Left lobe of liver (tissue), 2 donors: ENCODE data around the gene UGT2B15. TPM values are rescaled to one million over a fixed set of nuclear protein-coding genes. Genes with fewer than 3 reads are reported as not detected.
"Not testable (repeated sequence)": the region's sequence is repeated elsewhere in the genome, so short reads cannot be mapped to it uniquely, and the experiment has no call there.

Source experiments
- ATAC-seq: fragments of 200-7000 bp; cut with Tn5 transposase; one replicate; pipeline ENCODE4 v1.9.1; 2020; ENCODE audit warnings: mild to moderate bottlenecking, moderate library complexity
- DNase-seq: peaks from one replicate; pipeline ENCODE4 v3.0.0-alpha.2; 2020; ENCODE audit warnings: low spot score
- total RNA-seq: library from RNA; stranded (reverse); gene quantifications from one replicate; pipeline ENCODE4 v1.2.1, GENCODE V29; 2021
- donor health status: DM: no; HTN: no; CAD: no; lungs with moderate emphysema.
- donor health status: DM: no; HTN: yes; CAD: no.

UGT2B15 gene
- 111 TPM for total RNA-seq

DNA sequence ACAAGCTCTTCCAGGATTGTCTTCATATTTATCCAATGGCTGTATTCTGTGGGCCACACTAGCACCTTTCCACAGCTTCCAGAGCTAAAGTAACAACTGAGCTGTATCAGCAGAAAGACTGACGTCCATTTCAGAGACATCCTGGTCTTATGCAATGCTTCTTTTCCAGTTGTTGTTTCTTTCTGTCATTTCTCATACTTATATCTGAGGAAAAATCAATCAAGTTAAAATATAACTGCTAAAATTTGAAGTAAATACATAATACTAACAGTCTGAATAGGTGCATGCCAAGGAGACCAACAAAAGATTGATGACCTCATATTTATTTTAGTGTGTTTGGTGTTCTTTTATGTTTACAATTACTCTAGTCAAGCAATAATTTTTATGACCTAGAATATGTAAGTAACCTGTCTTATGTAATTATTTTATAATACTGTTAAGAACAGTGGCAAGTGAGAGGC, at the start of gene UGT2B15:
Gene UGT2B15 (minus strand): TSS at position 174 of the 461 bp plus-strand sequence. CDS start 34 bp downstream, at position 140.
- peak; percentile 74 for ATAC-seq

GRCh38 chr4:68719075-68719473, 48.6 kb upstream of the UGT2B15 start:
- ATAC-seq = peak; percentile 62
- DNase-seq = no peak

More for the DNA sequence above, at the start of gene UGT2B15:
- DNase-seq = not testable (repeated sequence)

GRCh38 chr4:68718447-68719074, 48.1 kb upstream of the UGT2B15 start:
- ATAC-seq (peak; percentile 92), DNase-seq (no peak)

- no peak for DNase-seq
- peak; percentile 49 for ATAC-seq
Observed at GRCh38 chr4:68717999-68718398, 47.5 kb upstream of the UGT2B15 start.

DNA sequence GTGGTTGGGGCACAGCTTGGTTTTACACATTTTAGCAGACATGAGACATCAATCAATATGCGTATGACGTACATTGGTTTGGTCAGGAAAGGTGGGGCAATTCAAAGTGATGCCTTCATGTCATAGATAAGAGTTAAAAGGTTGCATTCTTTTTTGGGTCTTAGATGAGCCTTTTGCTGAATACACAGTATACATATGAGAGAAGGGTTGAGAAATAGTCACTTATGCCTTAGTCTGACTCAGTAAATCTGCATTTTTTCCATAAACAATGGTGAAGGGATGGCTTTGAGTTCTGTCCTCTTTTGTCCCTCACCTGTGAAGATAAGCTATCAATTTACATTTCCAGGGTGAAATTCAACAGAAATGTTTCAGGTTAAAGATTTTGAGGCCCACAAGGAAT, 43.9 kb upstream of the UGT2B15 start:
- DNase-seq = no peak
- ATAC-seq = no peak

DNA sequence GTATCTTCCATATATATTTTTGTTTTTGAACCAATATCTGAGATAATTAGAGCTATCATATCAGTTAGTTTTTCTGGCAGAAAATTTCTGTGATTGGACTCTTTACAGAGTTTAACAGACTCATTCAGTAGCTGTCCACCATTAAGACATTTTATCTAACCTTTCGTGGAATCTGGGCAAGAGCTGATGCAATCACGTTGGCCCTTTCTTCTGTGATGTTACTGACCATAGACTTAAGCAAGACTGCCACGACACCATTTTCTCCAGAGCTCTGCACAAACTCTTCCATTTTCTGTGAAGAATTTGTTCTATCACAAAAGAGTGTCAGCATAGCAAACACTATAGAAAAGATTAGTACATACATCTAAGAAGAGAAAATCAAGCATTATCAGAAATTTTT, 41.8 kb upstream of the UGT2B15 start:
- DNase-seq (no peak), ATAC-seq (no peak)

GRCh38 chr4:68708566-68708965, 38.1 kb upstream of the UGT2B15 start:
- no peak for DNase-seq
- ATAC-seq = no peak

DNA sequence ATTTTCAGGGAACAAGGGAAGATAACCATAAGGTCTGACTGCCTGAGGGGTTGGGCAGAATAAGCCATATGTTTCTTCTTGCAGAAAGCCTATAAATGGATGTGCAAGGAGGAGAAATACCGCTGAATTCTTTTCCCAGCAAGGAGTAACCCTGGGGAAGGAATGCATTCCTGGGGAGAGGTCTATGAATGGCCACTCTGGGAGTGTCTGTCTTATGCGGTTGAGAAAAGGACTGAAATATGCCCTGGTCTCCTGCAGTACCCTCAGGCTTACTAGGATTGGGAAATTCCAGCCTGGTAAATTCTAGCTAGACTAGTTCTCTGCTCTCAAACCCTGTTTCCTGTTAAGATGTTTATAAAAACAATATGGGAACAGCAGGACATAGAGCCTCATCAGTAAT, 32.7 kb upstream of the UGT2B15 start:
- DNase-seq = not testable (repeated sequence)

DNA sequence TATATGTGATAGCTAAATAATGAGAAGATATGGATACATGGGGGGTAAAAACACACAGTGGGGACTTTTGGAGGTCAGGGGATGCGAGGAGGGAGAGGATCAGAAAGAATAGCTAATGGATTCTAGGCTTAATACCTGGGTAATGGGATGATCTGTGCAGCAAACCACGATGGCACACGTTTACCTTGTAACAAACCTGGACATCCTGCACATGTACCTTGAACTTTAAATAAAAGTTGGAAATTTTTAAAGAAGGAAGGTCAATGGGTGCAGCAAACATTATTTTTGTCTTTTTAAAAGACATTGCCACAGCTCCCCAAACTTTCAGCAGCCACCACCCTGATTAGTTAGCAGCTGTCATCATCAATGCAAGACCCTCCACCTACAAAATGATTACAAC, 29.7 kb upstream of the UGT2B15 start:
- DNase-seq = no peak
- no peak for ATAC-seq

More for the DNA sequence above, 32.7 kb upstream of the UGT2B15 start:
- ATAC-seq = not testable (repeated sequence)

DNA sequence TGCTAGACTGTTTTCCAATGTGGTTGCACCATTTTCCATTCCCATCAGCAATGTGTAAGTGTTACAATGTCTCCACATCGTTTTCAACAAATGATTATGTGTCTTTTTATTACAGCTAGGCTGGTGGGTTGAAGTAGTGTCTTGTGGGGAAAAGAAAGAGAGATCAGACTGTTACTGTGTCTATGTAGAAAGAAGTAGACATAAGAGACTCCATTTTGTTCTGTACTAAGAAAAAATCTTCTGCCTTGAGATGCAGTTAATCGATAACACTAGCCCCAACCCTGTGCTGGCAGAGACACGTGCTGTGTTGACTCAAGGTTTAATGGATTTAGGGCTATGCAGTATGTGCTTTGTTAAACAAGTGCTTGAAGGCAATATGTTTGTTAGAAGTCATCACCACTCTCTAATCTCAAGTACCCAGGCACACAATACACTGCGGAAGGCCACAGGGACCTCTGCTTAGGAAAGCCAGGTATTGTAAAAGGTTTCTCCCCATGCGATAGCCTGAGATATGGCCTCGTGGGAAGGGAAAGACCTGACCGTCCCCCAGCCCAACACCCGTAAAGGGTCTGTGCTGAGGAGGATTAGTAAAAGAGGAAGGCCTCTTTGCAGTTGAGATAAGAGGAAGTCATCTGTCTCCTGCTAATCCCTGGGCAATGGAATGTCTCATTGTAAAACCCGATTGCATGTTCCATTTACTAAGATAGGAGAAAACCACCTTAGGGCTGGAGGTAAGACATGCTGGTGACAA, 23.0 kb upstream of the UGT2B15 start:
- DNase-seq (no peak), ATAC-seq (no peak)

GRCh38 chr4:68691186-68691585, 20.7 kb upstream of the UGT2B15 start:
- ATAC-seq = no peak

GRCh38 chr4:68683034-68683433, 12.6 kb upstream of the UGT2B15 start:
- DNase-seq (no peak), ATAC-seq (no peak)

More at GRCh38 chr4:68691186-68691585, 20.7 kb upstream of the UGT2B15 start:
- no peak for DNase-seq

DNA sequence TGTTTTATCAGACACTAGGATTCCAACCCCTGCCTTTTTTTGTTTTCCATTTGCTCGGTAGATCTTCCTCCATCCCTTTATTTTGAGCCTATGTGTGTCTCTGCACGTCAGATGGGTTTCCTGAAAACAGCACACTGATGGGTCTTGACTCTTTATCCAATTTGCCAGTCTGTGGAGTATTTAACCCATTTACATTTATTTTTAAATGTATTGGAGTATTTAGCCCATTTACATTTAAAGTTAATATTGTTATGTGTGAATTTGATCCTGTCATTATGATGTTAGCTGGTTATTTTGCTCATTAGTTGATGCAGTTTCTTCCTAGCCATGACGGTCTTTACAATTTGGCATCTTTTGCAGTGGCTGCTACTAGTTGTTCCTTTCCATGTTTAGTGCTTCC, 10.8 kb upstream of the UGT2B15 start:
- ATAC-seq, DNase-seq: not testable (repeated sequence)

DNA sequence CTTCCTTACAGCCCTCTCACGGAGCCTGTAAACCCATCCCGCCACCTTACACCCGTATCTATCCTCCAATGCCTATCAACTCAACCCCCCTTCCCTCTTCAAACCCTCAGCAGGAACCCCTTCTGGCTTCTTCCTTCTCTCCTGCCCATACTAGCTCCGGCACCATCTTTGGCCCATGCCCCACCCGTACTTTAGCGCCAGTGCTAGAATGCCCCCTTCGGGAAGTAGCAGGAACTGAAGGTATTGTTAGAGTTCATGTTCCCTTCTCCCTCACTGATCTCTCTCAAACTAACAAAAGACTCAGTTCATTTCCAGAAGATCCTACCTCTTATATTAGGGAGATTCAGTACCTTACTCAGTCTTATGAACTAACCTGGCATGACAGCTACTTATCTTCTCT, 2.7 kb upstream of the UGT2B15 start:
- ATAC-seq = no peak
- no peak for DNase-seq

GRCh38 chr4:68671217-68671616, 765 bp upstream of the UGT2B15 start:
- peak; percentile 70 for ATAC-seq
- DNase-seq = not testable (repeated sequence)

- ATAC-seq = peak; percentile 11
- DNase-seq = not testable (repeated sequence)
Observed at GRCh38 chr4:68668537-68669163, 1.8 kb downstream of the UGT2B15 start.

DNA sequence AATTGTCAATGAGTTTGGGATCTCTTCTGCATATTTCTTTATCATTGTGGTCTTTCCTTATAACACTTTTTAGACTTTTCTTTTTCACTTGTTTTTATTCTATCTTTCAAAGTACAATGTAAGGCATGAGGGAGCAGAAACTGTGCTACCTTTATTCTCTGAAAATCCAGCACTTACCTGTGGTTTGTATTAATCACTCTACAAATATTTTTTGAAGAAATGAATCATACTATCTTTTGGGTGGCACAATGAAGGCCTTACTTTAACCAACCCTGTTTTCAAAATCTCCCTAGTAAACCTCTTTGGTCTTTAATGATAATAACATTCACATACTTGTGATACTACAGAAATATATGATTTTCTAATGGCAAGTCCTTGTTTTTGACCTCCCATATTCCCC, 2.9 kb downstream of the UGT2B15 start:
- not testable (repeated sequence) for ATAC-seq, DNase-seq

GRCh38 chr4:68664721-68665120, 5.7 kb downstream of the UGT2B15 start:
- ATAC-seq = peak; percentile 30
- DNase-seq = not testable (repeated sequence)

DNA sequence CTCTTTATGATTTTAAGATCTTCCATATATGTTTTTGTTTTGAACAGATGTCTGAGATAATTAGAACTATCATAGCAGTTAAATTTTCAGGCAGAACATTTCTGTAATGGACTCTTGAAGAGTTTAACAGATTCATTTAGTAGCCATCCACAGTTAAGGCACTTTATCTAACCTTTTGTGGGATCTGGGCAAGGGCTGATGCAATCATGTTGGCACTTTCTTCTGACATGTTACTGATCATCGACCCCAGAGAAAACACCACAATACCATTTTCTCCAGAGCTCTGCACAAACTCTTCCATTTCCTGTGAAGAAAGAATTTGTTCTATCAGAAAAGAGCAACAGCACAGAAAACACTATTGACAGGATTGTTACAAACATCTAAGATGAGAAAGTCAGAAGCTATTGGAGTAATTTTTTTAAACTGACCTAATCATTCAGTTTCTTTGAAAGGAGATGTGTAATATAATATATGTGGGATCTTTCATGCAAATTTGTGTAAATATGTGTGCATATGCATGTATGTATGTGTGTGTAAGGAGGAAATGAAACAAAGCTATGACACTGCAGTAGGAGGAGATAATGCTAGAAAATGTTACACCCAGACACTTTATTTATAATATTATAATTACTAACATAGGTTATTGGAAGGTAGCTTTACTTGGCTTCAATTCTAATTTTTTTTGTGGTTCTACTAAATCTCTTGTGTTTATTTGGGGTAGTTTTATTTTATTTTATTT, 7.4 kb downstream of the UGT2B15 start:
- not testable (repeated sequence) for DNase-seq
- ATAC-seq = peak; percentile 55

- DNase-seq = no peak
- peak; percentile 12 for ATAC-seq
Observed at GRCh38 chr4:68658672-68659071, 11.8 kb downstream of the UGT2B15 start.
